NCI-H128 (cell line): ENCODE data around the gene SLC16A8.
"Not testable (repeated sequence)": the region's sequence is repeated elsewhere in the genome, so short reads cannot be mapped to it uniquely, and the experiment has no call there.

Experiments used
- DNase-seq: peaks from one replicate; lab custom pipeline; 2025; ENCODE audit not compliant: unreplicated experiment; lab: John Stamatoyannopoulos, UW

SLC16A8 gene

GRCh38 chr22:38088629-38089473, 4.9 kb upstream of the SLC16A8 start:
- no peak for DNase-seq

DNA sequence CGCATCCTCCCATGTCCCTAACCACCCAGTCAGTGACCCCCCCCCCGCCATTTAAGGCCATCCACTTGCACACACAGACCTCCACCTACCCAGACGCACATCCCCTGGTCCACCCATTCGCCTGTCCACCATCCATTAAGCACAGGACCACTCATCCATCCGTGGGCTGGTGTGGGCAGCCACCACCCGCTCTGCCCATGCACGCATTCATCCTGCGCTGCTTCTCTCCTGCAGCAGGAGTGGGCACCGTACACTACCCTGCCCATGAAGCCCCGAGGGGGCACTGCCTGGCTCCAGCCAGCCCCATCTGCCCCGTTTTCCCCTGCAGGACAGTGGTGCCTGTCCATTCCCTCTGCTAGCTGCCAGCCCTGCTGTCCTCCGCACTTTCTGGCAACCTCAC, 3.9 kb upstream of the SLC16A8 start:
- no peak for DNase-seq

DNA sequence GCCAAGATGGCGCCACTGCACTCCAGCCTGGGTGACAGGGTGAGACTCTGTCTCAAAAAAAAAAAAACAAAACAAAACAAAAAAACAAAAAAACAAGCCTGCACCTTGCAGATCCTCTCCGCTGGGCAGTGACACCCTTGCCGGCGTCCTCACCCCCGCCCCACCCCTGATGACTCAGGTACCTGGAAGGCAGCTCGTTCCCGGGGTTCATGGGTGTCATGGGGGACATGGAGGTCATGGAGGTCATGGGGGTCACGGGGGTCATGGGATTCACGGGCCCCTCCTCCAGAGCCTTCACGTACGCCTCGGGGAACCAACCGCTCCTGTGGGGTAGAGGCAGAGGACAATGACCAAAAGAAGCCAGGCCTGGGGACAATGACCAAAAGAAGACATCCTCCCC, 3.0 kb upstream of the SLC16A8 start:
- no peak for DNase-seq

DNA sequence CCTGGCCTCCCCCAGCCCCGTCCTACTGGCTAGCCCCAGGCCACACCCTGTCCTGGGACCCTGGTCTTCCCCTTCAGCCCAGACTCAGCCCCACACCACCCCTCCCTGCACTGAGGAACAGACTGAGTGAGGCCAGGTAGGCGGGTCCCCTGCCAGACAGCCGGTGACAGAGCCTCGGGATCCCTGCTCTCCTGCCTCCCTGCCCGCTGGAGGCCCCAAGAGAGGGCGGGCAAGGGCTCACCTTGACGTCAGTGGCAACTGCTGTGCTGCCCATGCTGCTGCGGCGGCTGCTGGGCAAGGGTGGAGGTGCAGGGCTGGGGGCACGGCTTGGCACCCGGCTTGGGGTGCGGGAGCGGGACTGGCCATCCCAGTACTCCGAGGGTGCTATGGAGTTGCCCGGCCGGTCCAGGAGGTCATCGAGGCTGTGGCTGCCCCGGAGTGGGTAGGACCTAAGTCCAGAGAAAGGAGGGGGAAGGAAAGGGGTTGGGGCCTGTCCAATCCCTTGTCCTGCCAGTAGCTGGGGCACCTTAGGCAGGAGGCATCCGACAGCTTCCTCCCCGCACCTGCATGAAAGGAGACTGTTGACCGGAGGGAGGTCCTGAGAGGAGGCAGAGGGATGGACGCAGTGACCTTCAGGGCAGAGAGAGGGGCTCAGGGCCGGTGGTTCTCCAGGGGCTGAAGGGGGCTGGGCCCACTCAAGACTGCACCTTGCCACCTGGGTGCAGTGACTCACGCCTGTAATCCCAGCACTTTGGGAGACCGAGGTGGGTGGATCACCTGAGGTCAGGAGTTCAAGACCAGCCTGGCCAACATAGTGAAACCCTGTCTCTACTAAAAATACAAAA, 2.2 kb upstream of the SLC16A8 start:
- no peak for DNase-seq

DNA sequence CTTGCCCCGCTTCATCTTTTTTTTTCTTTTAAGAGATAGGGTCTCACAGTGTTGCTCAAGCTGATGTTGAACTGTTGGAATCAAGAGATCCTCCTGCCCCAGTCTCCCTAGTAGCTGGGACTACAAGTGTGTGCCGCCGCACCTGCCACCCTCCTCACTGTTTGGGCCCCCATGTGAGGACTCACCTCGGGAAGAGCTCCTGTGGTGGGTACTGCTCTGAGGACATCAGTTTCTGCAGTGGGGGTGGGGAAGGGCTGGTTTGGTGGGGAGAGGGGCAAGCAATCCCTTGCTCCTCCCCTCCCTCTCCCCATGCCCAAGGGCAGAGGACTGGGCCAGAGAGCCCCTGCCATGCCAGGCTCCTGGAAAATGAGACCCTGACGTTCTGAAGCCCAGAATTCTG, 1.5 kb upstream of the SLC16A8 start:
- DNase-seq: no peak

DNA sequence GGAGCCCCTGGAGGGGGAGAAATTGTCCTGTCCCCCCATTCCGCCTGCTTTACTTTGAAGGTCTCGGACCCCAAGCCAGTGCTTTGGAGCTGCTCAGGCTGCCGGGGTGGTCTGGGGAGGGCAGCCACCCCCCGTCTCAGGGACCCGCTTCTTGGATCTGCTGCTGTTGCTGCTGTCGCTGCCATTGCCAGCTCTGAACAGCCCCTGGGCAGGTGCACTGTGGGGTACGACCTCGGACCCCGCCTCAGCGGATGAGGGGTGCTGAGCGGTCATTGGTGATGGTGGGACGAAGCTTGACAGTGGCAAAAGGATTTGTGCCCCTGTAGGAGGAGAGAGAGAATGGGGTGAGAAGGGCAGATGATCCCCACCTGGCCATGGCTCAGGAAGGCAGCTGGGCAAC, 1.1 kb upstream of the SLC16A8 start:
- no peak for DNase-seq

- DNase-seq: no peak
Measured at GRCh38 chr22:38082986-38083710, 836 bp downstream of the SLC16A8 start.

- DNase-seq: no peak
Measured at GRCh38 chr22:38081941-38082828, 1.8 kb downstream of the SLC16A8 start.

DNA sequence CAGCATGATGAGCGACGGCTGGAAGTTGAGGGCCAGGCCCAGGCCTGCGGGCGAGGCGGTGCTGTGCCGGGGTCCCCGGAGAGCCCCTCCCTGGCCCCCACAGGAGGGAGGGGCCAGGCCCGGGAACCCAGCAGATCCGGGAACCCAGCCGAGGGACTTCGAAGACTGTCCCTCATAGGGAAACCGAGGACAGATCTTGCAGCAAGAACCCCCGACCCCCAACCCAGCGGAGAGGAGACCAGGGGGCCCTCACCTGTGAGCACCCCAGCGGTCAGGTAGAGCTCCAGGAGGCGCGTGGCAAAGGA, 2.4 kb downstream of the SLC16A8 start:
- no peak for DNase-seq

- no peak for DNase-seq
Measured at GRCh38 chr22:38080850-38081635, 2.9 kb downstream of the SLC16A8 start.

GRCh38 chr22:38080474-38080849, 3.5 kb downstream of the SLC16A8 start:
- no peak for DNase-seq

DNA sequence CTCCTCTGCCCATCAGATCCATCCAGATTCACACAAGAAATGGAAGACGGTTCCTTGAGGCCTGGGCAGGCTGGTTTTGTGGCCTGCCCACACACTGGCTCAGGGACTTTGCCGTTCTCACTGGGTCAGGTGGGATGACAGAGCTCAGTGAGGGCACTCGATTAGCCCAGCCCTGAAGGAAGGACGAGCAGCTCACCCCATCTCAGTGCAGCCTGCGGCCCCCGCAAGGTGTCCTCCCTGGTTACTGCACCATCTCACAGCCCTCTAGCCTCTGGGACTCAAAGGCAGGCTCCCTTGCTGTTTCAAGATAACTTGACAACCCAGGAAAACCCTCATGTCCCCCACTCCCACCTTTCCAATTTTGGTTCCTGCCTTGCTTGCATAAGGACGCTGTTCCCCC, 4.2 kb downstream of the SLC16A8 start:
- DNase-seq: no peak

DNA sequence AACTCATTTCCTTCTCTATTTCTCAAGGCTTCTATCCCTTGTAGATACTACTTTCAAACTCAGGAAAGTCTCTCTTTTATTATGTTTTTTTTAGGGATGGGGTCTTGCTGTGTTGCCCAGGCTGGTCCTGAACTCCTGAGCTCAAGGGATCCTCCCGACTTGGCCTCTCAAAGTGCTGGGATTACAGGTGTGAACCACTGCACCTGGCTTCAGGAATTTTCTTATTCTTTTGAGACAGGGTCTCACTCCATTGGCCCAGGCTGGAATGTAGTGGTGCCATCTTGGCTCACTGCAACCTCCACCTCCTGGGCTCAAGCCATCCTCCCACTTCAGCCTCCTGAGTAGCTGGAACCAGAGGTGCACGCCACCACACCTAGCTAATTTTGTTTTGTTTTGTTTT, 4.8 kb downstream of the SLC16A8 start:
- DNase-seq: not testable (repeated sequence)

GRCh38 chr22:38078046-38078840, 5.7 kb downstream of the SLC16A8 start:
- no peak for DNase-seq

- no peak for DNase-seq
Measured at GRCh38 chr22:38077595-38077994, 6.4 kb downstream of the SLC16A8 start.

- DNase-seq: no peak
Measured at GRCh38 chr22:38077096-38077495, 6.9 kb downstream of the SLC16A8 start.

- no peak for DNase-seq
Measured at GRCh38 chr22:38075961-38076360, 8.0 kb downstream of the SLC16A8 start.

GRCh38 chr22:38075105-38075825, 8.7 kb downstream of the SLC16A8 start:
- no peak for DNase-seq
